GM19035 (cell line): ENCODE results near the gene POMGNT2.
"Not testable (repeated sequence)": the region's sequence is repeated elsewhere in the genome, so short reads cannot be mapped to it uniquely, and the experiment has no call there.

ENCODE experiments used
- ATAC-seq: cut with Tn5 transposase; IDR thresholded peaks from one replicate; pipeline ENCODE4 v1.9.1; 2021; ENCODE audit not compliant: unreplicated experiment

Gene POMGNT2

DNA sequence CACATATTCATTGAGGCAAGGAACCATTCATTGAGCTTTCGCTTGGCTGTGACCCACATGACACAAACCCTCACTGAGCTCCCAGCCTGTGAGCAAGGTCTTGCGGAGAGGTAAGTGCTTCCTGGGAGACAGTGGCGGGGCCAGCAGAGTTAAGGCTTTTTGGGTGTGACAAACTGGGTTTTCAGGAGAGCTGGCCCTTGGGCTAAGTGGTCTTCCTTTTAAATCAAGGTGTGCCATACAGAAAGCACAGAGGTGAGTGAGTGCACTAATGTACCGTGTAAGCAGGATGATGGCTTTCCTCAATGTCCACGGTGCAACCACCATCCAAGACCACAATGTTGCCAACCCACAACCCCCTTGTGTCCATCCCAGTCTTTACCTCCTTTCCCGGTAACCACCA, 28.6 kb downstream of the POMGNT2 start:
- no peak for ATAC-seq

DNA sequence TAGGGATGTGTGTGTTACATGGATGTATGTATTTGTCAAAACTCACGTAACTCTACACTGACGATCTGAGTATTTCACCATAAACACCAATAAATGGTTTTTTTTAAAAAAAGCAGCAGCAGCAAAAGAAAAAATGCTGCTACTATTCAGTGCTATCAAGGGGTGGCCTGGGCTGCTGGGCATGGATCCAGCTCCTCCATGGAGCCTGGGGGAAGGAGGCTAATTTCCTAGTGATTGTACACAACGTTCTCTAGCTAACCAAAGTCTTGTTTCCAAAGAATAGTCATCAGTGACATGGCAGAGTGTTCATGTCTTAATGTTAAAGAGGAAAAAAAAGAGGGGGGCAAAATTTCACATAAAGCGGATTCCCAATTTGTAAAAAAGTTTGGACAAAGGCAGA, 29.0 kb downstream of the POMGNT2 start:
- no peak for ATAC-seq

DNA sequence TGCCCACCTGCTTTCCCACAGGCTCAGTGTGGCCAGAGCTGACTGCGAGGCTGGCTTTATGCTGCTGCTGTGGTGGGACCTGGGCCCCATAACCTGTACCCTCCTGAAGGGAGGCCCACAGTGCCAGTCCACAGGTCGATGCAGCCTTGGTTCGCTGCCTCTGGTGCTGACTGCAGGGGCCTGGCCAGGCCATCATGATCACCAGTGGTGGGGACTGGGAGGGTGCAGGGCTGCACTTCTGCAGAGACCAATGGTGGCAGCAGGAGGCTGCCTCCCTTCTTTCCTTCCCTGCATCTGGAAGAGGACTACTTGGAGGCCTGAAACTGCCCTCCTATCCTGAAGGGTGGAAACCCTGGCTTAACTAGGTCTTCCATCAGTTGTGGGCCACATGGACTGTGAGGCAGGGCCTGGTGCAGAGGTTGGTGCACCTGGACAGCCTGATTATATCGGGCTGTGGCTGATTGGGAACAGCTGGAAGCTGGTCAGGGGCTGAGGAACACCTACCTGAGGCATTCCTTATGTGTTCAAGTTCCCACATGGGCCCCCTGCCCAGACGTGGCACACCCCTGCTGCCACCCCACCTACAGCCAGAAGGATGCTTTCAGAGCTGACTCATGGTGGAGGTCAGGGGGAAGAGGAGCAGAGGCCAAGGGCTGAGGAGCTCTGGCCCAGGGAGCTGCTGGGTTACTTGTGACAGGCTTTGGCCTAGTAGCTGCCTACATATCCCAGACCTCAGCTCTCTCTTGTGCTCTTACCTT, 29.8 kb downstream of the POMGNT2 start:
- no peak for ATAC-seq

DNA sequence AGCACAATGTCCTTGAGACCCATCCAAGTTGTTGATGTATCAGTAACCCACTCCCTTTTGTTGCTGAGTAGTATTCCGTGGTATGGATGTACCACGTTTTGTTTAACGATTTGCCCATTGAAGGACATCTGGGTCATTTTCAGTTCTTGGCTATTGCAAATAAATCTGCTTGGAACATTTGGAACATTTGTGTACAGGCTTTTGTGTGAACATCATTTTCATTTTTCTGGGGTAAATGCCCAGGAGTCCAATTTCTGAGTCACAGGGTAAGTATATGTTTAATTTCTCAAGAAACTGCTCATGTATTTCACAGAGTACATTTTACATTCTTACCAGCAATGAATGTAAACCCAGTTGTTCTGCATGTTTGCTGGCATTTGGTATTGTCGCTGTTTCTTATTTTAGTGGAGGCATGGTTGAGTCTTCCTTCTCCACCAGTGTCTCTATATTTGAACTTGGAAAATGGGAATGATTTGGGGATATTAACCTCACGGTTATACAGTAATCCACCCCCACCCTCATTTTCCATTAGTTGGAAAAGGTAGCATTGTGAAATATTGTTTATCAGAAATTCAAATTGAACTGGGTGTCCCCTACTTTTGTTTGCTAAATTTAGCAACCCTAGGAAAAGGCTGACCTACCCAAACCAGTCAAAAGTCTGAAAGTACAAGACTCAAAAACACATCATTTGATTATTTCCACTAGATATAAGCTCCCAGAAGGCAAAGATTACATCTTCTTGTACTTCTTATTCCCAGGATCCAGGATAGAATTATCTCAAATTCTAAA, 30.8 kb downstream of the POMGNT2 start:
- ATAC-seq: no peak

DNA sequence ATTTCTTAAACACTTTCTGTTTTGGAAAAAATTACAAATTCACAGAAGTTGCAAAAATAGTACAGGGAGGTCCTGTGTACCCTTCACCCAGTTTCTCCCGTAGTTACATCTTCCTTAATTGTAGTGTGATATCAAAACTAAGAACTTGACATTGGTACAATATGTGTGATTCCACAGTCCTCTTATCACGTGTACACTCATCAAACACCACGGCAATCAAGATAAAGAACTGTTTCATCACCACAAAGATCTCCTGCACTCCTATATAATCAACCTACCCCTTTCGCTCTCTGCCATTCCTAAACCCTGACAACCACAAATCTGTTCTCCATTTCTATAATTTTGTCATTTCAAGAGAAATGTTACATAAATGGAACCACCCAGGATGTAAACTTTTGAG, 31.4 kb downstream of the POMGNT2 start:
- ATAC-seq: no peak

DNA sequence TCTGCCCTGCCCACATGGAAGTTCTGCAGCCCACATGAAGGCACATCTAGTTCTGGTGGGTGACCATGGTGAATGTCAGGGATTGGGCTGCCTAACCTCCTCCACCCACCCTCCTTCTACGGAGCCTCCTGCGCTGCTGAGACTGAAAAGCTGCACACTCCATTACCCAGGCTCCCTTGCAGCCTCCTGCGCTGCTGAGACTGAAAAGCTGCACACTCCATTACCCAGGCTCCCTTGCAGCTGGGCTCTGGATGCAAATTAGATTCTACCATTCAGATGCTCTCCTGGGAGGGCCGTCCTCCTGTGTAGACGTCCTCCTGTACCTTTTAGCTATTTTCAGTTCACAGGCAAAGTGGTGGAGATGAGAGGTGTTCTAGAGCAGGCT, 32.1 kb downstream of the POMGNT2 start:
- ATAC-seq: no peak

DNA sequence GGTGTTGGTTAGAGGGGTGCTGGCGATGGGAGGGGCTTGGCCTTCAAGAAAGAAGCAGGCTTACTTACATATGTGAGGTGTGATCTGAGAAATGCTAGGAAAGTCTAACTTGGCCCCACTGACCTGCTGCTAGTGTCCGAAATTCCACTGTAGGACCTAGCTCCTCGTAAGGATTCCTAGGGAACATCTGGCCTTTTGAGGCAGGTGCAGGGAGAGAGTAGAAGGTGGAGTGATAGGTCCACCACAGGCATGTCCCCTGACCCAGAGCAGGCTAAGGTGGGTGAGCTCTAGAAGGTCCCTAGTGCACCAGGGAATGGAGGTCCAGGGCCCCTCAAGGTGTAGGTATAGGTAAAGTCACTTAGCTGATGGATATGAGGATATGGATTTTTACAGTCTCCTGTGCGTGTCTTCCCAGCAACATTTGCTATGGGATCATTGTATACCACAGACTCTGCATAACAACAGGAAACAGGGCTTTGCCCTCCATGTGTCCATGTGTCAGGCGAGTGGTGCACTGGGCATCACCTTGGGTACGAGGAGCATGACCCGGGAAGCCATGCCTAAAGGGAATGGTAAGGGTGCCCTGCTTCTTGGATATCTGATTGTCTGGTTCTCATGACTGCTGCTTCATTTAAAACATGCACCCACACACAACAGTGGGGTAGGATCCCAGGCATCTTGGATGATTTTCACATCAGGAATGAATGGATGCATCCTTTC, 32.6 kb downstream of the POMGNT2 start:
- no peak for ATAC-seq

DNA sequence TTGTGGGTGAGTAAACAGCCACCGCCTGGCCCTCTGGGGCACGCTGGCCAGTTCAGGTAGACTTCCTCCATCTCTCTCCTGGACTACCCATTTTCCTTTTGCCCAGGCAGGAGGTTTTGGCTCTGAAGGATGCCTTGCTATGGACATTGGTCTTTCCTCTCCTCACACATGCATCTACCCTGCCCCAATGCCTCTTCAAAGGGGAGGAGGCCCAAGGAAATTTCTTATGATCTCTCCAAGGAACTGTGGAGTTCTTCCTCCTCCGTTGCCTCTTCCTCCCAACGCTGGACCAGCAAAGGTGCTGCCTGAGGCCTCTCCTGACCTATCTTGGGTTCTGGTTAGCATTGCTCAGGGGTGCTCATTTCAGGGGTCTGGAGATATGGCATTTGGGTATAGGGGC, 33.5 kb downstream of the POMGNT2 start:
- no peak for ATAC-seq

DNA sequence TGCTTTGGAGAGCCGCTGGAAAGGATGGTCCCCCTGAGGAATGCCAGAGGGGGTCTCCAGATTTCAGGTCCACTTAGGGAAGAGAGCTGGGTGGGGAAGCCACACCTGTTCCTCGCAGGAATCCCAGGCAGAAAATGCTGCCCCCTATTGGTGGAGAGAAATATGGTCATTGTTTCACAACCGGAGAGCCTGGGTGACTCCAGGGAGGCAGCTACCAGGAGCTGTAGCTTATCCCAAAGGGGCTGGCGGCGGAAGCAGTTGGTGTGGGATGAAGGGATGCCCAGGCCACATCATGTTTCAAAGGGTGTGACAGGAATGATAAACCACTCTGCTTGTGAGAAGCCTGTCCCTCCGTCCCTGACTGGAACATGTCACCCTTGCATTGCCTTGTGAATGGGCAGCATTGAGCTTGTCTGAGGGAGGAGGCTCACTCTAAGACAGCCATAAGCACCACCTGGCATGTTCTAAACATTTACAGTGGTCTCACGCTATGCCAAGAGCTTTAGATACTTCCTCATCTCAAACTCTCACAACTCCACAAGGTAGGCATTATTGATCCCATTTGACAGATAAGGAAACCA, 34.5 kb downstream of the POMGNT2 start:
- no peak for ATAC-seq

DNA sequence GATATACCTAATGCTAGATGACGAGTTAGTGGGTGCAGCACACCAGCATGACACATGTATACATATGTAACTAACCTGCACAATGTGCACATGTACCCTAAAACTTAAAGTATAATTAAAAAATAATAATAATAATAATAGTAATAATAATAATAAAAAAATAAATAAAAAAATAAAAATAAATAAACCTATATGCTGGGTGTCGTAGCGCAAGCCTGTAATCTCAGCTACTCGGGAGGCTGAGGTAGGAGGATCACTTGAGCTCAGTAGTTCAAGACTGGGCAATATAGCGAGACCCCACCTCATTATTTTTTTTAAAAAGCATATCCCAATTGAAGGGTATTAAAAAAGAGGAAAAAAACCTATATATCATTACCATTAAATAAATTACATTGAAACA, 35.2 kb downstream of the POMGNT2 start:
- ATAC-seq: not testable (repeated sequence)

DNA sequence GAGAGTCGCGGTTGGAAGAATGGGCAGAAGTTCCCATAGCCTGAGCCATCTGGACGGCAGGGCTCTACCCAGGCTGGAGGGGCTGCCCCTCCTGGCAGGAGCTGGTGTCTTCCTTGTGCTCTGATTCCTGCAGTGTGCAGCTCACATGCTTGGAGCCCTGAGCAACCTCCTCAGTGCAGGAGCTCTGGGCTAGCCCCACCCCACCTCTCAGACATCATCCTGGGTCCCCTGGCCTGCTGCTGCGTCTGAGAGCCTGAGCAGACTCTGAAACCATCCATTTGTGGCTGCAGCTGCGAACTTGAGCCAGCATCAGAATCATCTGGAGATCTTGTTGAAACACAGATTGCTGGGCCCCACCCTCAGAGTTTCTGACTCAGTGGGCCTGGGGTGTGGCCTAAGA, 42.8 kb downstream of the POMGNT2 start:
- no peak for ATAC-seq

DNA sequence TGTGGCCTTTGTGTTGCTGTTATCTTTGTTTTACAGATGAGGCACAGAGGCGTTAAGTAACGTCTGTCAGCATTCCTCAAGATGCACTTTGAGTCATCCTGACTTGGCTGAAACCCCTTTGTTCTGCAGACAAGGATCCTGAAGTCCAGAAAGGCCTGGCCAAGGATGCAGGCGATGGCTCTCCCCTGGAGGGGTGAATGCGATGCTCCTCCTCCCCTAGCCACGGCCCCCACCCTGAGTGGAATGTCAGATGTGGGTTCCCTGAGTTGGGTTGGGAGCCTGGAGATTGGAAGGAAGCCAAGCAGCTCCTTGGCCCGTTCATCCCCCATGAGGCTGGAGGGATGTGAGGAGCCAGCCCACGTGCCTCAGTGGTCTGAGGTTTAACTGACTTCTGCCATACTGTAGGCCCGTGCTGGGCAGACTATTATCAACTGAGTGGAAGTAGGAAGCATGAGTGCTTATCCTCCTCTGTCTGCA, 43.3 kb downstream of the POMGNT2 start:
- no peak for ATAC-seq

DNA sequence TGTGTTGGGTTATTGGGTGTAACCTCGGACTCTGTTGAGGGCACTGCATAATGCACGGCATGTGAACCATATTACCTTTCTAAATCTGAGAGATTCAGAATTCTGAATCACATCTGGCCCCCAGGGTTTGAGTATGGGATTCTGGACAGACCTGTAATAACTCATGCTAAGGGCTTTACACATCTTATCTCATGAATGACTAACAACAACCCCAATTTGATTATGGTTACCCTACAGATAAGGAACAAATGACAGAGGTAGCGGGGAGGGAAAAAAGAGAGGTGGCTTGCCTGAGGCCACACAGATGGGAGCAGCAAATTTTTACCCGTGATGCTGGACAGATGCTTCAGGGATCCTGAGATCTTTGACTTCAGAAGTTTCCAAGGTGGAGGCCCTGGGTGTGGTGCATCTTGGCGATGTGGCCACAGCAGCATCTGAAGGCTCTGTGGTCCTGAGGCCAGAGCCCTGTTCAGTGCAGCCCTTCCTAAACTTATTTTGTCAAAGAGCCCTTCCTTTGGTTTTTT, 43.8 kb downstream of the POMGNT2 start:
- ATAC-seq: no peak

DNA sequence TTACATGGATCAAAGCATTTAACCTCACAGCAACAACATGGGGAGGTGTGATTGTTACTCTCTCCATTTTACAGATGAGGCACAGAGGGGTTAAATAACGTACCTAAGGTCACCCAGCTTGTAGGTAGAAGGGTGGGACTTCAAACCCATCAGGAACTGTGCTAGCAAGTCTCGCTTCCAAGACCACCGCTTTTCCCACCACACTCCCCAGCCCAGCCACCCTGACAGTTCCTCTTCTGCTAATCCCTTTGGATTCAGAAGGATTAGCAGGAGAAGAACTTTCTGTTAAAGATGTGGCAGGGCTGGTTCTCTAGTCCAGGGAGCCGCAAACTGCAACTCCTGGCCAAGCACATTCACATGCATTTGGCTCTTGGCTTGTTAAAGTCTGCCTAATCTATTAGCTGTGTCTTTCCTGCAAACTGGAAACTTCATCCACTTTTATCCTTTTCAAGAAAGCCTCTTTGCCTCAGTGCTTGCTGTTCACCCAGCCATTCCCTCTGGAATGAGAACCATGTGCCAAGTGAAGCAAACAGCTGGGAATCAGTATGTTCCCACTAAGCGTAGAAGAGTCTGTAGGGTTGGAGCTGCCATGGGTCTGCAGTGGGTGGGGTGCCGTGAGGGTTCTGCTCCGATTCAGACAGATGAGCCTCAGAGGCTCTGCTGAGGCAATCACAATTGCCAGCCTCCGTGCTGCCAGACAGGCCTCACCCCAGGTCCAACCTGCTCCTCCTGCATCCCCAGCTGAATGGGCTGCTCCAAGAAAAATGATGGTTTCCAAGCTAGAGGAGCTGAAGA, 44.6 kb downstream of the POMGNT2 start:
- no peak for ATAC-seq

DNA sequence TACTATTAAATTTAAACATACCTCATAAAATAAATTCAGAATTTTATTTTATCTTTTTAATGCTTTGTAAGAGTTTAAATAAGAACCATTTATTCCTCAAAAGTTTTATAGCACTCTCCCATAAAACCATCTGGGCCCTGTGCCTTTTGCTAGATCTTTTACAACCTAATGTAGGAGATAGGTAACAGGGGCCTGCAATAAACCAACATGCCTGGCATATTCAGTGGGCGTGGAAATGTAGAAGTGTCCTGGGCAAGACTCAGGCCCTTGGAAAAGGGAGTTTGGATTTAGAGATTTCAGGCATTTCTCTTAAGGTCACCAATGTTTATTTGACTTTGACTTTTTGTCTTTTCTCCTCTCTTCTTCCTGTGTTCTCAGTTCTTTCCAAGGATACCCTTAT, 46.4 kb downstream of the POMGNT2 start:
- ATAC-seq: no peak

DNA sequence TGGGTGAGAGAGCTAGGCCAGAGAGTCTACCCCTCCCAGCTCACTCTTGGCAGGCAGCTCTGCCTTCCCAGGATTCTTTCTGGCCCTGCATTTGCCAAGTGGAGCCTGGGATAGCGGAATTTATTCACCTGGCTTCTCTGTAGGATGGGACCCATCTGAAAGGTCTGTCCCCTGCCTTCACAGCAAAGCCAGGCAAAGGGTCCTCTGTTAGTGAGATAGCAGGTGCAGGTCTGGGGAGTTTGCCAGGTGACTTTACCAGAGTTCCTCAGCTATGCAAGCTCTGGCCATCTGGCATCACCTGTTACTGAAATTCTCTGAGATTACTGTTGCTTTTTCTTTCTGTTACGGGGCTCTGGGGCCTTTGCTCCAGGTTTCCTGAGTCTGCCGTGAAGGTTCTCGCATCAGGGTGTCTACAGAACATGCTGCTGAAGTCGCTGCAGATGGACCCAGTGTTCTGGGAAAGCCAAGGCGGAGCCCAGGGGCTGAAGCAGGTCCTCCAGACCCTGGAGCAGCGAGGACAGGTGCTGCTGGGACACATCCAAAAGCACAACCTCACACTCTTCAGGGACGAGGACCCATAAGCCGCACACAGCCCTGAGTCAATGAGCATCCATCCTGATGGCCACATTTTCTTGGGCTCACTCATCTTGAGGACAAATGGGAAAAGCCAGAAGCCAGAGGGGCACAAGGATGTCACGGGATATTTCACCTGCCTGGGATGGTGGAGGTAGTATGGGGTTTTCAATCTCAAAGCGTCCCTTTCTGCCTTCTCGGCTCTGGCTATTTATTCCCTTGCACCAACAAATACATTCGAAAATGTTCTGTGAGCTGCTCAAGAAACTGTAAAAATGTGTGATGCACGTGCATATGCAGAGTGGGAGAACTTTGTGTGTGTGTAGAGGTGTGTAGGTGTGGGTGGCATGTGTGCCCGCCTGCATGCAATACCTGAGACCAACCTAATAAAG, 49.8 kb downstream of the POMGNT2 start:
- ATAC-seq: no peak

DNA sequence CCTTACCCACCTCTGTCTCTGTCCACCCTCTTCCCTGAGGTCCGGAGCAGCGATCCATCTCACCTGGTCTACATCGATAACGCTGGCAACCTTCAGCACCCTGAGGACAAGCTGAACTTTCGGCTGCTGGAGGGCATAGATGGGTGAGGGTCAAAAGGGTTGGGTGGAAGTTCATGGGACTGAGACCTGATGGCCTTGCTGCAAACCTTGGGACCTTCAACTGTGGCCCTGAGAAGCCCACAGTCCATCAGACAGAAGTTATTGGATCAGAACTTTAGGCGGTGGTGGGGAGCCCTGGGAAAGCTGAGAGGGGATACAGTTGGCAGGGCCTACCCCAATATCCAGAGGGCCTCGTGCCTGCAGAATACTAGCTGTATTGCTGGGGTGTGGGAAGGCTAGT, 50.5 kb downstream of the POMGNT2 start:
- ATAC-seq: no peak

DNA sequence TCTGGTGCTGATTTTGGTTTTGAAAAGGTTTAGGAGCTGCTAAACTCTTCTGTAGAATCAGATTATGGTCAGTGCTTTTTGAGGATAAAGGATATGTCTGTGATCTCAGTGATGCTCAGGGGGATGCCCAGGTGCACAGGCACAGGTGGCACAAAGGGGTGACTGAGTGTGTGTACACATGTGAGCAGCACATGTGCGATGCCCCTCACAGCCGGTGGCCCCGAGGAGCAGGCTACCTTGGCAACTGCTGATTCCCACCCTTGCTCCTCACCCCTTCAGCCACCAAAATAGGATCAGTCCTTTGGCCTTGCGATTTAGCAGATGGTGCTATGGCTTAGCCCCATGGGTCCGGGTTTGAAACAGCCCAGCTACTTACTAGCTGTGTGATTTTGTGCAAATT, 51.1 kb downstream of the POMGNT2 start:
- no peak for ATAC-seq

DNA sequence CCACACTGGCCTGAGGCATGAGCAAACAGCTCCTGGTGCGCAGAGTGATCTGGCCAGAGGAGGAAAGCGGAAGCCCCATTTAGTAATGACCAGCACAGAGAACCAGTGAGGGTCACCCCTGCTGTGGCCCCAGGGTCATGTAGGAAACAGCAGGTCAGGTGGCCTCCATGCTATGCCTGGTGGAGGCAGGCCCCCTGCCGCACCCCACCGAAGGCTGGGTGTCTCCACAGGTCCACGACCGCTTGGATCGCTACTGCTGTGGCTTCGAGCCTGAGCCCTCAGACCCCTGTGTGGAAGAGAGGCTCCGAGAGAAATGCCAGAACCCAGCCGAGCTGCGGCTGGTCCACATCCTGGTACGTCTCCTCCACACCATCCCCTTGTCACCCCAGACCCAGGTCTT, 52.6 kb downstream of the POMGNT2 start:
- no peak for ATAC-seq
